ENCODE results near the gene ACTL7B. TPM values are rescaled to one million over a fixed set of nuclear protein-coding genes. Genes with fewer than 3 reads are reported as not detected.

ACTL7B gene
- total and polyA plus RNA-seq, 2 of the 8 experiments (the other 6 are each of a cell fraction or from before 2014, with no cell fraction given) = not detected

DNA sequence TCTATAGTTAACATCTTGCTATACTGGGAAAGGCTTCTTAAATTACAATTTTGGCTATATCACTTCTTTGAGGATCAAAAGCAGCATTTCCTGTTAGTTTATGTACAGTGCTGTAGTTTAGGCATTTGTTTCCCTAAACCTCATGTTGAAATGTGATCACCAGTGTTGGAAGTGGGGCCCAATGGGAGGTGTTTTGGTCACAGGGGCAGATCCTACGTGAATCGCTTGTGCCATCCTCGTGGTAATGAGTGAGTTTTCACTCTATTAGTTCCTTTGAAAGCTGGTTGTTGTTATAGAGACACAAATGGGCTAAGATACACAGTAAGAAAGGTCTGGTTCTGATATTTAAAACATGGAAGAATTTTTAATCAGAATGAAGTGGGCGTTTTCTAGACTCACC lies 12.0 kb upstream of the ACTL7B start (continued):
- no peak for TF ChIP-seq MAFK (IDR thresholded peaks at IDR 0.05; ENCODE audit: low read depth, low read length)

DNA sequence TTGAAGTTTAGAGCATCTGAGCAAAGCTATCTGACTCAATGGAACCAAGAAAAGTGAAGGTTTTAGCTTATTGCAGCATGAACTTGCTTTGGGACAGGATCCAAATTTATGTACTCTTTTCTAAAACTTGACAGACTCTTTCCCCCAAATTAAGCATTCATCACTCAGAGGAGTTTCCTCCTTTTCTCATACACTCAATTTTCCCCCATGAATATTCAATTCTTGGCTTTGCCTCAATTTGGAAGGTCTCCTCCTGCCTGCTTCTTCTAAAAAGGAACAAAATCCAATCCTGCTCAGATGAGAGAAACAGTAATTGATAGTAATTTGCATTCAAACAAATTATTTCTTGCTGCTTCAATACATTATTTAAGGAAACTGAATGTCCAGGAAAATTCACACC lies 11.3 kb upstream of the ACTL7B start:
- Histone ChIP-seq H3K4me1 (replicated peaks in 1 of 4; ENCODE audit: control insufficient read depth in 3 of 4, insufficient read depth in 4 of 4, low read length in 3 of 4) (no peaks in the 10 kb centered on the region), H3K23ac (ENCODE audit: insufficient read length) (no peak overlapping the region), H2AK5ac (ENCODE audit: low read depth, low read length) (no peak overlapping the region), H2BK5ac (ENCODE audit: low read depth, low read length) (no peak overlapping the region), H4K91ac (replicated peaks; ENCODE audit: insufficient read length, low read length) (no peak overlapping the region), H3K56ac (replicated peaks; ENCODE audit: insufficient read length, low read depth, low read length) (no peak overlapping the region), H2BK20ac (ENCODE audit: low read length) (no peak overlapping the region), H2BK120ac (replicated peaks; ENCODE audit: low read depth, low read length) (no peak overlapping the region), H2BK15ac (ENCODE audit: low read length) (no peak overlapping the region), H3K4me3 (ENCODE audit: extremely low read depth in 1 of 4, insufficient read depth in 2 of 4, low read depth in 3 of 4, low read length in 4 of 4) (no peak overlapping the region), H3K27ac (ENCODE audit: low read depth, low read length) (no peak overlapping the region), H3K4me2 (ENCODE audit: insufficient read depth in 1 of 2, low read depth in 2 of 2, low read length in 2 of 2) (no peak overlapping the region), H3K79me2 (ENCODE audit: control insufficient read depth in 1 of 2, insufficient read depth in 2 of 2, low read length in 2 of 2) (no peaks in the 10 kb centered on the region), H3K27me3 (replicated peaks in 1 of 4; ENCODE audit: control insufficient read depth in 3 of 4, extremely low read depth in 1 of 4, insufficient read depth in 3 of 4, low read length in 3 of 4) (no peaks in the 10 kb centered on the region), H4K20me1 (replicated peaks in 1 of 2; ENCODE audit: control insufficient read depth in 1 of 2, insufficient read depth in 2 of 2, low read length in 2 of 2) (peaks cover 0 to 1% of the 10 kb centered on the region in 2 experiments), H3K23me2 (ENCODE audit: low read depth, low read length) (no peaks in the 10 kb centered on the region), H4K8ac (ENCODE audit: extremely low read depth, insufficient read depth, low read length) (no peak overlapping the region), H2AFZ (ENCODE audit: low read length) (no peak overlapping the region), H4K5ac (ENCODE audit: insufficient read length, low read depth, low read length) (no peak overlapping the region), H3K18ac (ENCODE audit: extremely low read depth, low read length) (no peak overlapping the region), H3K79me1 (ENCODE audit: low read depth, low read length) (no peaks in the 10 kb centered on the region), H2BK12ac (ENCODE audit: low read depth, low read length) (no peak overlapping the region), H3K36me3 (ENCODE audit: control insufficient read depth in 2 of 4, insufficient read depth in 4 of 4, low read length in 3 of 4) (peaks cover 0 to 17% (median 5%) of the 10 kb centered on the region in 4 experiments; a peak in 3 of 8 replicates), H3K9ac (replicated peaks in 1 of 4; ENCODE audit: extremely low read depth in 1 of 4, low read depth in 3 of 4, low read length in 3 of 4) (no peak overlapping the region), H3K4ac (replicated peaks; ENCODE audit: insufficient read length, low read depth, low read length) (no peak overlapping the region), H3K9me3 (ENCODE audit: insufficient read depth in 2 of 2, low read depth in 1 of 2, low read length in 1 of 2) (no peaks in the 10 kb centered on the region), H3K14ac (ENCODE audit: insufficient read length) (no peak overlapping the region)
- no peak for DNase-seq (ENCODE audit: low read depth in 1 of 2, low spot score in 2 of 2)
- ChIA-PET CTCF (ENCODE audit: partially characterized antibody) (interaction anchor here (1.5 kb wide), 1 partner anchor 9 kb away, joined by 4 read pairs; no protein-coding TSS in a partner anchor), POLR2A (ENCODE audit: partially characterized antibody) (no interaction called here)
- no peak for FAIRE-seq
- TF ChIP-seq, protein P1, sequence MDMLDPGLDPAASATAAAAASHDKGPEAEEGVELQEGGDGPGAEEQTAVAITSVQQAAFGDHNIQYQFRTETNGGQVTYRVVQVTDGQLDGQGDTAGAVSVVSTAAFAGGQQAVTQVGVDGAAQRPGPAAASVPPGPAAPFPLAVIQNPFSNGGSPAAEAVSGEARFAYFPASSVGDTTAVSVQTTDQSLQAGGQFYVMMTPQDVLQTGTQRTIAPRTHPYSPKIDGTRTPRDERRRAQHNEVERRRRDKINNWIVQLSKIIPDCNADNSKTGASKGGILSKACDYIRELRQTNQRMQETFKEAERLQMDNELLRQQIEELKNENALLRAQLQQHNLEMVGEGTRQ (IDR thresholded peaks at IDR 0.05; ENCODE audit: low read length) = no peak
- no peak for TF ChIP-seq POU5F1 (IDR thresholded peaks at IDR 0.05; ENCODE audit: low read depth, low read length)
- no peak for TF ChIP-seq POLR2A (IDR thresholded peaks at IDR 0.05; ENCODE audit: control extremely low read depth in 1 of 2, low read depth in 2 of 2, low read length in 2 of 2)
- TF ChIP-seq BCL11A (IDR thresholded peaks at IDR 0.05; ENCODE audit: low read depth in 2 of 2, low read length in 2 of 2) = no peak
- TF ChIP-seq CBX5 (IDR thresholded peaks at IDR 0.05; ENCODE audit: low read depth, low read length) = no peak
- TF ChIP-seq NRF1 (IDR thresholded peaks at IDR 0.05; ENCODE audit: low read depth, low read length) = no peak
- no peak for TF ChIP-seq TAF1 (IDR thresholded peaks at IDR 0.05; ENCODE audit: low read depth, low read length)
- TF ChIP-seq FOSL1 (IDR thresholded peaks at IDR 0.05; ENCODE audit: insufficient read depth, low read depth, low read length) = no peak
- no peak for TF ChIP-seq SIN3A (conservative IDR thresholded peaks at IDR 0.05 in 1 of 2, IDR thresholded peaks at IDR 0.05 in 1 of 2; ENCODE audit: low read depth in 1 of 2, low read length in 2 of 2)
- no peak for TF ChIP-seq ASH2L (IDR thresholded peaks at IDR 0.05; ENCODE audit: low read length)
- TF ChIP-seq GABPA (IDR thresholded peaks at IDR 0.05; ENCODE audit: borderline replicate concordance, insufficient read depth, low read length) = no peak
- TF ChIP-seq RXRA (IDR thresholded peaks at IDR 0.05; ENCODE audit: insufficient read depth, low read depth, low read length) = no peak
